GM12878 (cell line): ENCODE data around the gene ESRRG. TPM values are rescaled to one million over a fixed set of nuclear protein-coding genes. Genes with fewer than 3 reads are reported as not detected.

Experiments
- ATAC-seq: fragments of 200-7000 bp; cut with Tn5 transposase; 3 replicates; pipeline ENCODE4 v1.9.1; 2020; ENCODE audit warnings: mild to moderate bottlenecking, moderate library complexity
- BruUV-seq: library from RNA; stranded (reverse); fragments of 400-500 nt; replicated peaks from 2 replicates; lab custom pipeline; 2021; lab: Mats Ljungman, UMichigan
- CTCF ChIA-PET: fragments of 300-600 bp; sonication (Branson Sonifier 250); formaldehyde crosslinking; extraction: SDS; loops from one replicate; lab custom pipeline; 2021; ENCODE audit warnings: inconsistent platforms; lab: Yijun Ruan, JAX
- POLR2A ChIA-PET: fragments of 350-600 bp; formaldehyde crosslinking; extraction: SDS; loops from one replicate; lab custom pipeline; 2021; ENCODE audit warnings: inconsistent platforms; lab: Charles Lee
- RAD21 ChIA-PET: fragments of 300-600 bp; sonication (Branson Sonifier 250); formaldehyde crosslinking; loops from one replicate; lab custom pipeline; 2023; ENCODE audit warnings: antibody characterized with exemption; ENCODE audit not compliant: unreplicated experiment; lab: Charles Lee
- SMC1A ChIA-PET: fragments of 300-600 bp; sonication (Branson Sonifier 250); formaldehyde crosslinking; loops from one replicate; lab custom pipeline; 2023; ENCODE audit not compliant: unreplicated experiment, uncharacterized antibody; lab: Charles Lee
- DNase-seq: peaks from one replicate; pipeline ENCODE4 v3.0.0-alpha.2; 2011; ENCODE audit warnings: low read depth, low spot score
- FAIRE-seq: peaks from 3 replicates; lab custom pipeline; 2011; peaks lifted over from hg19 to GRCh38; lab: Jason Lieb, UNC
- H2AFZ ChIP-seq: 2 replicates; pipeline ENCODE4 v1.6.0; 2011; ENCODE audit warnings: low read depth, low read length, control low read depth; ENCODE audit not compliant: control insufficient read depth
- H3K27ac ChIP-seq: 2 replicates; pipeline ENCODE4 v1.5.1; 2011; ENCODE audit warnings: control low read depth; ENCODE audit not compliant: control insufficient read depth, insufficient read depth
- H3K27me3 ChIP-seq, 2 experiments: replicated peaks in 1 of 2; 2 replicates each; pipeline versions ENCODE4 v1.6.0 to v1.6.1; 2011; ENCODE audit warnings: low read length in 1 of 2; ENCODE audit not compliant: control insufficient read depth in 2 of 2, insufficient read depth in 2 of 2
- H3K36me3 ChIP-seq, 2 experiments: 2 replicates each; pipeline ENCODE4 v1.5.1; 2011; ENCODE audit warnings: low read length in 1 of 2; ENCODE audit not compliant: control insufficient read depth in 2 of 2, insufficient read depth in 2 of 2
- H3K4me1 ChIP-seq: 2 replicates; pipeline ENCODE4 v1.6.1; 2011; ENCODE audit warnings: mild to moderate bottlenecking, low read length, moderate library complexity, mixed read lengths; ENCODE audit not compliant: control insufficient read depth, insufficient read depth
- H3K4me2 ChIP-seq: 2 replicates; pipeline ENCODE4 v1.6.0; 2011; ENCODE audit warnings: control low read depth; ENCODE audit not compliant: control insufficient read depth, insufficient read depth
- H3K4me3 ChIP-seq: fragments of 200-600 bp; sonication (generic); 2 replicates; pipeline ENCODE4 v1.5.1; 2016
- H3K79me2 ChIP-seq: 2 replicates; pipeline ENCODE4 v1.6.0; 2011; ENCODE audit warnings: low read length; ENCODE audit not compliant: control insufficient read depth, insufficient read depth
- H3K9ac ChIP-seq: 2 replicates; pipeline ENCODE4 v1.8.0; 2011; ENCODE audit warnings: low read length, control low read depth, mixed read lengths; ENCODE audit not compliant: control insufficient read depth, insufficient read depth
- H3K9me3 ChIP-seq: replicated peaks from 3 replicates; pipeline ENCODE4 v1.5.1; 2011; ENCODE audit warnings: mild to moderate bottlenecking, low read length; ENCODE audit not compliant: control insufficient read depth, insufficient read depth
- H4K20me1 ChIP-seq: 2 replicates; pipeline ENCODE4 v1.6.0; 2011; ENCODE audit not compliant: control insufficient read depth, insufficient read depth
- NFYA ChIP-seq: IDR thresholded peaks from 2 replicates; pipeline ENCODE4 v1.6.1; 2011; ENCODE audit warnings: low read depth, mild to moderate bottlenecking, low read length, improper control_type of control experiment, borderline replicate concordance
- PAX8 ChIP-seq: fragments of 450-650 bp; IDR thresholded peaks from 2 replicates; pipeline ENCODE4 v1.6.1; 2017; ENCODE audit warnings: mild to moderate bottlenecking, moderate library complexity
- POU2F2 ChIP-seq: IDR thresholded peaks from 3 replicates; pipeline ENCODE4 v1.6.1; 2011; ENCODE audit warnings: low read depth, mild to moderate bottlenecking, low read length, borderline replicate concordance
- RAD51 ChIP-seq: fragments of 450-650 bp; IDR thresholded peaks from 2 replicates; pipeline ENCODE4 v1.6.1; 2016; ENCODE audit warnings: moderate library complexity, mild to moderate bottlenecking, inconsistent platforms
- TCF12 ChIP-seq: IDR thresholded peaks from 2 replicates; pipeline ENCODE4 v1.6.1; 2011; ENCODE audit warnings: low read depth, mild to moderate bottlenecking, low read length
- ZNF592 ChIP-seq: fragments of 450-650 bp; IDR thresholded peaks from 2 replicates; pipeline ENCODE4 v1.6.1; 2017; ENCODE audit warnings: mild to moderate bottlenecking, moderate library complexity
- WGBS: methylation state at CpG from one replicate; pipeline ENCODE4 v1.1.6; 2016; ENCODE audit warnings: low lambda C conversion rate; ENCODE audit not compliant: insufficient replicate concordance, insufficient coverage; ENCODE audit errors: missing lambda C conversion rate; 5-methylcytosine and 5-hydroxymethylcytosine counted together
- in situ Hi-C: fragments of 300-500 bp; cut with MboI; formaldehyde crosslinking; loops from 9 replicates; pipeline ENCODE4 v1.14.3; 2018; ENCODE audit warnings: mixed read lengths
- intact Hi-C: fragments of 100-400 bp; cut with micrococcal nuclease; formaldehyde crosslinking; loops from one replicate; pipeline ENCODE4 v1.14.2; 2022; ENCODE audit not compliant: unreplicated experiment
- polyA plus RNA-seq, 11 experiments: library from polyadenylated mRNA; depleted of rRNA in 4 of 11; unstranded in 6 of 11; stranded (reverse) in 5 of 11; fragments of >200 nt; fragmentation: Nextera tagmentation in 4 of 11; fragmentation: Illumina TruSeq in 1 of 11; extraction: Ambion mirVana in 4 of 11; extraction: Trizol in 1 of 11; gene quantifications; 1 replicate in 1 of 11; 2 replicates in 10 of 11; pipeline versions ENCODE4 v1.2.1 to v1.2.3, GENCODE V29; 2011 to 2016; ENCODE audit warnings: inconsistent platforms in 2 of 11, missing spikeins in 2 of 11, low read depth in 1 of 11
- total RNA-seq, 4 experiments: library from RNA; depleted of rRNA in 3 of 4; stranded (reverse); fragments of >200 nt in 3 of 4; fragmentation: Illumina TruSeq in 1 of 4; extraction: Trizol in 1 of 4; gene quantifications; 2 replicates each; pipeline versions ENCODE4 v1.2.1 to v1.2.3, GENCODE V29; 2013 to 2021

ESRRG gene
- total and polyA plus RNA-seq, 10 of the 15 experiments (the other 5 are each of a cell fraction or from before 2014, with no cell fraction given), result 0.03 TPM; not detected in 9

DNA sequence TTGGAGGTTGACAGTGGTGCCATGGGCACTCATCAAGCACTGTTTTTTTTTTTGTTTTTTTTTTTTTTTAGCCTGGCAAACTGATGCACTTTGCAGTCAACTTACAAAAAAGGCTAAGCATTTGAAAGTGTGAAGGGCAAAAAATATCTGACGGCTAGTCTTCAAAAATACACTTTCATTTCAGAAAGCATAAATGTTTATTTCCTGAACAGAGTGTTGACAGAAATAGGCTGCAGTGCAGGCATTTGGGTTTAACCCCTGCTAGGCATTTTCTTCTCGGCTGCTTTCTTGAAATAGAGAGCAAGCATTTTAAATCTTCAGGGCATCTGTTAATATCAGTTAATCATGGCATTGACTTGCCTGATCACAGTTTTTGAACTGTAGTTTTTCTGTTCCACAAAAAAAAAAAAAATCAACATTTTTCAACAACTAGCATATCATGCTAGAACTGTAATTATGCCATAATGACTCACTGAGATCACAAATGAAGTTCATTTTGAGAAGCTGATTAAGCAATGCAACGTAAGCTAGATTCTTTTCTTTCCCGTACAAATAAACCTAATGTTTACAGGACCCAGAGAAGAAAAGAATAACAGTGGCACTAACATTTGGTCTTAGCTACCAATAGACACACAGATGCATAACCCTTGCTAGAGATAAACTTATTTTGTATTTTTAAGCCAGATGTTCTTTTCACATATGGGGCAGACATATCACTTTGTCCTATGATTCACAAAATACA is 199.6 kb downstream of the ESRRG start:
- ChIA-PET CTCF (no interaction called here), SMC1A (interaction anchor here (1.4 kb wide), 1 partner anchor 8 kb away, joined by 4 read pairs; no protein-coding TSS in a partner anchor), RAD21 (no interaction called here), POLR2A (no interaction called here)
- DNase-seq (no peak), ATAC-seq (no peak), FAIRE-seq (no peak)
- no peaks in the 10 kb centered on the region for H3K4me1 ChIP-seq
- in situ Hi-C loops (no loop called here), intact Hi-C loops (no loop called here)
- no peak for TF ChIP-seq TCF12
- TF ChIP-seq RAD51, result no peak
- no peak for TF ChIP-seq PAX8
- TF ChIP-seq ZNF592, result no peak
- TF ChIP-seq NFYA, result no peak
- TF ChIP-seq POU2F2, result no peak
- H3K27ac ChIP-seq, result no peak overlapping the region
- H3K27me3 ChIP-seq, result no peaks in the 10 kb centered on the region
- H2AFZ ChIP-seq, result no peak overlapping the region
- BruUV-seq, result no TSS peak
- no peaks in the 10 kb centered on the region for H3K9me3 ChIP-seq
- no peaks in the 10 kb centered on the region for H3K79me2 ChIP-seq
- WGBS, result 29% methylated on average over 4 of the region's 4 CpGs
- H4K20me1 ChIP-seq, result no peaks in the 10 kb centered on the region
- no peaks in the 10 kb centered on the region for H3K36me3 ChIP-seq
- no peak overlapping the region for H3K4me2 ChIP-seq
- no peak overlapping the region for H3K9ac ChIP-seq
- H3K4me3 ChIP-seq, result no peak overlapping the region
